GM12874 (cell line): Measurements from ENCODE around the gene ETV6.

ENCODE experiments used
- CTCF ChIP-seq: IDR thresholded peaks from 2 replicates; pipeline ENCODE4 v1.5.1; 2011; ENCODE audit warnings: low read depth, mild to moderate bottlenecking, control low read depth, low read length, moderate library complexity; ENCODE audit not compliant: insufficient read depth

The ETV6 gene

GRCh38 chr12:11939223-11939622 is 289.7 kb downstream of the ETV6 start:
- no peak for TF ChIP-seq CTCF

- TF ChIP-seq CTCF, result no peak
Observed at GRCh38 chr12:11941606-11942337, 292.3 kb downstream of the ETV6 start.

GRCh38 chr12:11943919-11944700 is 294.6 kb downstream of the ETV6 start:
- TF ChIP-seq CTCF, result no peak
